Measurements from ENCODE around the gene LHFPL2. TPM values are rescaled to one million over a fixed set of nuclear protein-coding genes. Genes with fewer than 3 reads are reported as not detected.

The LHFPL2 gene
- total RNA-seq, 1 donor from 2014 or later = 33.1 TPM

DNA sequence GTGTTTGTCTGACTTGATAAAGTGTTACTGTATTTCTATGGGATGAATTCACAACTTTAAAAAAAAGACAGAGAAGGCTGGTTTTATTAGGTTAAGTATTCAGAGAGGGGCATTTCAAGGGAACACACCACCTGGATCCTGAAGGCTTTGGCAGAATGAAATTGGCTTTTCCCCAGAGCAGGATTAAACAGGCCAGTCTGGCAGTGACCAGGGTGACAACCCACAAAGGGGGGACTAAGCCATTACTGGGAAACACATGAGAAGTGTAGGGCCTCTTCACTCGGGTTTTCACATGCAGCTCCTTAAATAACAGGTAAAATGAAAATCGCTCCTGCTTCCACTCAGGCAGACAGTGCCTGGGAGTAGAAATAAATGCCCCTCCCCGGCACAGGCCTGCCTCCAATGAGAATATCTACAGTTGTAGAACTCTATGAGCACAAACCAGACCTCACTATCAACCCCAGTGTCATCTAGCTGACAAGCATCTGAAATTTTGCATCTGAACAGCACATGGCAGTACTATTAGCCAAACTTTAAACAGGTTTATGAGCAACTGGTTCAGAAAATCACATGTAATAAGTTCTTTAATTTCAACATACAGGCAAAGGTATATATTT, 85.8 kb downstream of the LHFPL2 start:
- TF ChIP-seq, protein P1, sequence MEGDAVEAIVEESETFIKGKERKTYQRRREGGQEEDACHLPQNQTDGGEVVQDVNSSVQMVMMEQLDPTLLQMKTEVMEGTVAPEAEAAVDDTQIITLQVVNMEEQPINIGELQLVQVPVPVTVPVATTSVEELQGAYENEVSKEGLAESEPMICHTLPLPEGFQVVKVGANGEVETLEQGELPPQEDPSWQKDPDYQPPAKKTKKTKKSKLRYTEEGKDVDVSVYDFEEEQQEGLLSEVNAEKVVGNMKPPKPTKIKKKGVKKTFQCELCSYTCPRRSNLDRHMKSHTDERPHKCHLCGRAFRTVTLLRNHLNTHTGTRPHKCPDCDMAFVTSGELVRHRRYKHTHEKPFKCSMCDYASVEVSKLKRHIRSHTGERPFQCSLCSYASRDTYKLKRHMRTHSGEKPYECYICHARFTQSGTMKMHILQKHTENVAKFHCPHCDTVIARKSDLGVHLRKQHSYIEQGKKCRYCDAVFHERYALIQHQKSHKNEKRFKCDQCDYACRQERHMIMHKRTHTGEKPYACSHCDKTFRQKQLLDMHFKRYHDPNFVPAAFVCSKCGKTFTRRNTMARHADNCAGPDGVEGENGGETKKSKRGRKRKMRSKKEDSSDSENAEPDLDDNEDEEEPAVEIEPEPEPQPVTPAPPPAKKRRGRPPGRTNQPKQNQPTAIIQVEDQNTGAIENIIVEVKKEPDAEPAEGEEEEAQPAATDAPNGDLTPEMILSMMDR (IDR thresholded peaks at IDR 0.05; ENCODE audit: insufficient read depth, low read length, poor library complexity, severe bottlenecking) = no peak
- H3K36me3 ChIP-seq (ENCODE audit: control insufficient read depth, insufficient read depth, low read length) = no peaks in the 10 kb centered on the region
- no peaks in the 10 kb centered on the region for H3K27me3 ChIP-seq (ENCODE audit: control insufficient read depth, insufficient read depth, low read length)
- no peak overlapping the region for H3K4me3 ChIP-seq (ENCODE audit: low read depth, low read length)
- no peak for DNase-seq (ENCODE audit: low read depth)

DNA sequence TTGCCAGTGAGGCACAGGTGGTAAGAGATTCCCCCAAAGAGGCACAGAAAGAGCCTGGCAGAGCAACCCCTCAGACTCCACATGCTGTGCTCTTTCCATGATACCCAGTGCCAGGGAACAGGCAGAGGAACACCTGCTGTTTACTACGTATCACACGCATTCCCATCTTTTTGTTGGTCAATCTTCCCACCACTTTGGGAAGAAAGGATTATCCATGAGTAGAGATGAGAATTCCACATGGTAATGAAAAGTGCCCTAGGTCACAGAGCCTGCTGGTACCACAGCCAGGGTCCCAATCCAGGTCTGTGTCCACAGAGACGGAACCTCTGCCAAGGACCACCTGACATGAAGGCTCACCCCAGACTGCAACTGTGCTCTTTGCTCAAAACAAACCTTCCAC, 86.6 kb downstream of the LHFPL2 start:
- Histone ChIP-seq H3K36me3 (ENCODE audit: control insufficient read depth, insufficient read depth, low read length) (no peaks in the 10 kb centered on the region), H3K4me3 (ENCODE audit: low read depth, low read length) (no peak overlapping the region), H3K27me3 (ENCODE audit: control insufficient read depth, insufficient read depth, low read length) (no peaks in the 10 kb centered on the region)
- TF ChIP-seq, protein P1 (IDR thresholded peaks at IDR 0.05; ENCODE audit: insufficient read depth, low read length, poor library complexity, severe bottlenecking) = no peak
- DNase-seq (ENCODE audit: low read depth) = no peak

DNA sequence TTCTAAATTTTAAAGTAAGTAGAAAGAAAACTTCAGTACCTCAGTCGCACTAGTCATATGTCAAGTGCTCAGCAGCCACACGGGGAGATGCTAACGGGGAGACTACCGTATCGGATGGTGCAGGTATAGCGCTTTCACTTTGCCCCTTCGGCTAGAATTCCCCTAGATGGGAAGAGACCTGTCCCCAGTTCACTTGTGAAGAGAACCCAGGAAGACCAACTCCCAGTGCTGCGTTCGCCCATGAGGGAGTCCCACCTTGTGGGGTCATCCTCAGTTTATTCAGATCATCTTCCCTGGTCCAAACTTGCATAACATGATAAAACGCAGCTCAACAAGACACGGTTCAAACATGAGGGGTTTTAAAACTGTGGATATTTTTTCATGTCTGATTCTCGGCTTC, 87.3 kb downstream of the LHFPL2 start:
- no peak for DNase-seq (ENCODE audit: low read depth)
- TF ChIP-seq, protein P1 (IDR thresholded peaks at IDR 0.05; ENCODE audit: insufficient read depth, low read length, poor library complexity, severe bottlenecking) = no peak
- Histone ChIP-seq H3K4me3 (ENCODE audit: low read depth, low read length) (no peak overlapping the region), H3K36me3 (ENCODE audit: control insufficient read depth, insufficient read depth, low read length) (no peaks in the 10 kb centered on the region), H3K27me3 (ENCODE audit: control insufficient read depth, insufficient read depth, low read length) (no peaks in the 10 kb centered on the region)

DNA sequence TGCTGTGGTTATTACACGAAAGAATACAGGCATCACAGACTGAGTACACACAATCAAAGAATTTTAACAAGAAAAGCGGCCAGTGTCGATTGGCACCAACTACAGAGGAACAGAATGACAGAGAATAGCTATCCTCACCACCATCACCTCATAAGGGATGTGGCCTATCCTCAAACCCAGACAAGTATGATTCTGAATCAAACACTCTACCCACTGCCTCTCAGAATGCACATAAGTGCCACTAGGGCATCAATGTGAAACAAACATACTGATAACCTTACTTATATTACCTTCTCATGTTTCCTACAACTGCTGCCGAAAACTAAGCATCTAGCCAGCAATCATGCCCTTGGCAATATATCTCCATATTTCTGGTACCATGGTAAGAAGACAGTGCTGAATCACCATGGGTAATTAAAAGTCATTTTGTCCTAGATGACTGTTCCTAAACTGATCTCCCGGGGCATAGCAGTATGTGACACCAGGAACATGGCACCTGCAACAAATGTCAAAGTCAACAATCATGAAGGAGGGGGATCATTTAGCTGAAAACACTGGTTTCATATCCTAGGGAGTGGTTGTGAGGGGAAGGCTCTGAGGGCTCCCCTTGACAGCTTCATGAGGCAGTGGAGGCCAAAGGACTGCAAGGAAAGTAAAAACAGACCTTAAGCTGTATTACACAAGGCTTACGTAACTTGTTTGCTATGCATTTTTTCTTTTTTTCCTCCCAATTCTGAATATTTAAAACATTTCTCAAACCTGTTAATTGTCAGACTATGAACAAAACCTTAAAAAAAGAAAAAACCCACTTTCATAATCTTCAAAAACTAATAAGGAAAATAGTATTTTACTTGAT, 88.3 kb downstream of the LHFPL2 start:
- DNase-seq (ENCODE audit: low read depth) = no peak
- H3K36me3 ChIP-seq (ENCODE audit: control insufficient read depth, insufficient read depth, low read length) = no peaks in the 10 kb centered on the region
- TF ChIP-seq, protein P1 (IDR thresholded peaks at IDR 0.05; ENCODE audit: insufficient read depth, low read length, poor library complexity, severe bottlenecking) = no peak
- no peak overlapping the region for H3K4me3 ChIP-seq (ENCODE audit: low read depth, low read length)
- no peaks in the 10 kb centered on the region for H3K27me3 ChIP-seq (ENCODE audit: control insufficient read depth, insufficient read depth, low read length)

DNA sequence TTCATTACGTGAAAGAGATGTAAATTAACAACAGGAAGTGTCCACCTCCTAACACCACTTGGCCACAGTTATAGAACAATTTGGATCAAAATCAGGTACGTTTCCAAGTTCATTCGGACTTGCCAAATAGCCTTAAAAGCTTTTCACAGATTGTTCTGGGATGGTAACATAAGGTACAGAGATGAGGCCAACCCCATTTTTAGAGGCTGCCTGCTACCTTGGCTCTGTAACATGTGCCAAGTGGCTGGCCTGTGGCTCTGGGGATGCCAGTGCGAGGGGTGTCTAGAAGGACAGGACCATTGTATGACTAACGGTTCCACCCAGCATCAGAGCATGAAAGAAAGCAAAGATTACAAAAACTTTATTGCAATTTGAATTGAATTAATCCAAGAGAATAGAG, 91.0 kb downstream of the LHFPL2 start:
- DNase-seq (ENCODE audit: low read depth) = no peak
- H3K36me3 ChIP-seq (ENCODE audit: control insufficient read depth, insufficient read depth, low read length) = no peaks in the 10 kb centered on the region
- H3K4me3 ChIP-seq (ENCODE audit: low read depth, low read length) = no peak overlapping the region
- TF ChIP-seq, protein P1 (IDR thresholded peaks at IDR 0.05; ENCODE audit: insufficient read depth, low read length, poor library complexity, severe bottlenecking) = no peak
- no peaks in the 10 kb centered on the region for H3K27me3 ChIP-seq (ENCODE audit: control insufficient read depth, insufficient read depth, low read length)
